ENCODE data around the gene DNAH11.

GRCh38 chr7:21514062-21514461 is 28.8 kb upstream of the DNAH11 start:
- TF ChIP-seq CTCF (IDR thresholded peaks at IDR 0.05) (no peak), POLR2A (IDR thresholded peaks at IDR 0.05) (no peak), EP300 (IDR thresholded peaks at IDR 0.05) (no peak)

Measured in tibial nerve (tissue), 4 donors.